DMS114 treated with DMSO at 0.1 percent for 48 hours (cell line): ENCODE data around the gene PARN.

Experiments used
- DNase-seq: peaks from one replicate; lab custom pipeline; 2025; ENCODE audit not compliant: unreplicated experiment; lab: John Stamatoyannopoulos, UW

Gene PARN

DNA sequence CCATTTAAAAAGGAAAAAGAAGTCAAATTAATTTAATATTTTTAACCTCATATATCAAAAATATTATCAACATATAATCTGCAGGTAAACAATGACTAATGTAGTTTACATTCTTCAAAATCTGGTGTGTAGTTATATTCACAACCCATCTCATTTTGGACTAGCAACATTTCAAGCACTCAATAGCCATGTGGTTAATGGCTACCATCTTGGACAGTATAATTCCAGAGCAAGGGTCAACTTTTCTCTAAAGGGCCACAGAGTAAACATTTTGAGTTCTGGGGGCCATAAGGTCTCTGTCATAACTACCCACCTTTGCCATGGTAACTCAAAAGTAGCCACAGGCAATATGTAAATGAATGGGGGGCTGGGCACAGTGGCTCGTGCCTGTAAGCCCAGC lies 153.9 kb downstream of the PARN start:
- DNase-seq: no peak

GRCh38 chr16:14475370-14476139 lies 154.5 kb downstream of the PARN start:
- no peak for DNase-seq

DNA sequence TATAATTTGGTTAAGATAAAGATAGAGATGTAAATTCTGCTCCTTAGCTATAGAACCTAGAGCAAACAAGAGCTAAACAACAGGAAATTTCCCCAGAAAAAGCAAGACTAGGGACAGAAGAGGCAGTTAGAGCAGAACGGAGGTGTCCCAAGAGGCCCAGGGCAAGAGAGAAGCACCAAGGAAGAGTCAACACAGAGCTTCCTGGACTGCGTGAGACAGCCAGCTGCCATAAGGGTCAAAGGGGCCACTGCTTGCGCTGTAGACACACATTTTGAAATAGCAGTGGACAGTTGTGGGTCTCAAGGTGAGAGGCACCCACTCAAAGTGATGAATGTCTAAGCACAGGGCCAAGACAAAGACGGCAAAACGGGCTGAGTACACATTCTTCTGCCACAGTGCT lies 156.6 kb downstream of the PARN start:
- DNase-seq: no peak

GRCh38 chr16:14472357-14472756 lies 157.7 kb downstream of the PARN start:
- DNase-seq: no peak

DNA sequence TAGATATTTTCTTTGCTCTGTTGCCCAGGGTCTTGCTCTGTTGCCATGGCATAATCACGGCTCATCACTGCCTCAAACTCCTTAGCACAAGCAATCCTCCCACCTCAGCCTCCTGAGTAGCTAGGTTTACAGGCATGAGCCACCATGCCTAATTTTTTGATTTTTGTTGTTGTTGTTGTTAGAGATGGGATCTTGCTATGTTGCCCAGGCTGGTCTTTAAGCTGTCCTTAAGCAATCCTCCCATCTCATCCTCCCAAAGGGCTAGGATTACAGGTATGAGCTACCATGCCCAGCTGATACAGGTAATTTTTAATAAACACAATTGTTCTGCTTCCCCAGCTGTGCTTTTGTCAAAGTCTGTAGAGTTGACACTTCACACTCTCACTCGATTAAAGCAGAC lies 159.3 kb downstream of the PARN start:
- no peak for DNase-seq

DNA sequence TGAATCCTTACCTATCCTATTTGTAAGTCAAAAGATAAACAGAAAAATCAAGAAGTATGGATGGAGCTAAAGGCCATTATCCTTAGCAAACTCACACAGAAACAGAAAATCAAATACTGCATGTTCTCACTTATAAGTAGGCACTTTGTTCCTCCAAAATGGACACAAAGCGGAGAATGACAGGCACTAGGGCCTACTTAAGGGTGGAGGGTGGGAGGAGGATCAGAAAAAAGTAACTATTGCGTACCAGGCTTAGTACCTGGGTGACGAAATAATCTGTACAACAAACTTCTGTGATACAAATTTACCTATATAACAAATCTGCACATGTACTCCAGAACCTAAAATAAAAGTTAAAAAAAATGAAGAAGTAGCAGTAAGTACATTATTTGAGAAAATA lies 164.3 kb downstream of the PARN start:
- no peak for DNase-seq

- DNase-seq: no peak
Measured at GRCh38 chr16:14464796-14465195, 165.3 kb downstream of the PARN start.

GRCh38 chr16:14464192-14464591 lies 165.9 kb downstream of the PARN start:
- no peak for DNase-seq

DNA sequence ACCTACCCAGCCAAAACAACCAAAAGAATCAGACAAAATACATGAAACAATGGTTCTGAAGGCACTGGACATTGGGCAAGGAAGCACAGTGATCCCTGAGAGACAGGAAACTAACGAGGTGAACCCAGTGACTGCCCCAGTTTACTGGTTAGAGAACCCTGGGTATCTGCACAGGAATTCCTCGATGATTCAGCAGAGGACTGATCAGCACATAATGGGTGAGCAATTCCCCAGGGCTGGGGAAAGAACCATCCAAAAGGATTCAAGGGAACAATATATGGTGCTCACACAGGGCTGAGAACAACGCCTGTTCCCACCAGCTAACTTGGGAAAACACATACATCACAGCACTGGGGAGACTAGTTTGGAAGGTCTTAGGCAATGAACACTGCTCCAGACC lies 167.2 kb downstream of the PARN start:
- no peak for DNase-seq

GRCh38 chr16:14460726-14461125 lies 169.3 kb downstream of the PARN start:
- no peak for DNase-seq

GRCh38 chr16:14458576-14458975 lies 171.5 kb downstream of the PARN start:
- DNase-seq: no peak

DNA sequence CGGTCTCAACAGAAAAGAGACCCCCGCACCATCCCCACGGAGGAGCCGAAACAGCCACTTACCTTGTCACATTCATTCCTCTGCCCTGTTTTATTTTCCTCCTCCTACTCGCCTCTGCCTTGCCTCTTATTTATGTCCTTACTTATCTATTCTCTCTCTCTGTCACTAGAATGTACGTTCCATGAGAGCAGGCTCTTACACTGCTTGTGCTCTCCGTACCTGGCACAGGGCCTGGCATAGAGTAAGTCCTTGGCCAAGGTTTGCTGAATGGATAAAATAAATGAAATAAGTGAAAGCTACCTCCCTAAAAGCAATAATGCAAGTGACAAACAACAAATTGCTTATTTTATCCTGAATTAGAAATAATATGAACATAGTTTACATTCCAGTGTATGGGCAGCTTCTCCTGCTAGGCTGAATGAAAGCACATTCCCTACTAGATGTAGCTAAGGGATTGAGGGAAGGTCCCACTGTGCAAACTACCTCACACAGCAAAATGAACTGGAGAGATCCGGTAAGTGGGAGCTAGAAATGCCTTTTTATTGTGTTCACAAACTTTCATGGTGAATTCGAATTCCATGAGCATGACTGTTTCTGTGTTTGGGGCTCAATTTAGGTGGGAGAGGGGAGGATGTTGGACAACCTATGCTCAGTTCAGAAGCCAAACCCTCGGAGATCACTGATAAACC lies 173.1 kb downstream of the PARN start:
- DNase-seq: no peak

DNA sequence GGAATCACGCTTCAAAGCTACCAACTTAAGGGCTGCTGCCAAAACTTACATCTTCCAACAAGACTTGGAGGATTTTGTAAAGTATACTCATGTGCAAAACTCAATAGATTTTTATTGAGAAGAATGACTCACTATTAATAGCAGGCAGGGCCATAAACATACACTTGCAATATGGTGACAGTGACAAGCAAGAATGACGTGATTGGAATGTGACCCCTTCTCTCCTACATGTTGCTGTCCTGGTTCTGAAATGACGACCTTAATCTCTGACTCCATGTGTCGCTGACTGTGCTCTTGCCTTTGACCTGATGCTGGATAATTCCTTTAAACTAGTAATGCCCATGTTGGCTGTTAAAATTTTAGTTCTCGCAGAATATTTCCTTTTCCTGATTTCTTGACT lies 174.5 kb downstream of the PARN start:
- no peak for DNase-seq

DNA sequence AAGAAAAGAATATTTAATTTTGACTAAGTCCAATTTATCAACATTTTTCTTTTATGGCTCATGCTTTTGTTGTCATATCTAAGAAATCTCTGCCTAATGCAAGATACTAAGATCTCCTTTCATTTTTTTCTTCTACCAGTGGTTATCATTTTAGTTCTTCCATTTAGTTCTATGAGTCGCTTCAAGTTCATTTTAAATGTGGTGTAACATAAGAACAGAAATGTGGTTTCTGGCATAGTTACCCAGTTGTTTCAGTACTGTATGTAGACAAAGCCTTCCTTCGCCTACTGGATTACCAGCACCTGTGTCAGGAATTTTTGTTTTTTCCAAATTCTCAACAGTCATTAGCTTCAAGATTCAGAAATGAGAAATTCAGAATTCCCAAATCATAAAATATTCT lies 175.7 kb downstream of the PARN start:
- no peak for DNase-seq

GRCh38 chr16:14452066-14452465 lies 178.0 kb downstream of the PARN start:
- no peak for DNase-seq

DNA sequence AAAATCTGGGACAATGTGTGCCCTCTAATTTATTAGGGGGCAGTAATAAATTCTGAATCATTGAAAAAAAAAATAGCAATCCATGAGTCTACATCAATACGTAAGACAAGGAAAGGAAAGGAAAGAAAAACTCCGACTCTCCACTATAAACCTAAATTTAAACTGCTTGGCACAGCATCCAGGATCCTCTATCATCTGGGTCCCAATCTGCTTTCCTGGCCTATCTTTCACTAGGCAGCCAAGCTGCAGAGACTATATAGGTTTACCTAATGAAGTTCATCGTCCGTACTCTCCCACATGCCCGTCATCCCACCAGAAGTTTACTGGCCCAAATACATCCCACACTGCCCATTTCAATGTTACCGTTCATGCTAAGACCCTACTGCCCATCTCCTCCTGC lies 179.2 kb downstream of the PARN start:
- DNase-seq: no peak

DNA sequence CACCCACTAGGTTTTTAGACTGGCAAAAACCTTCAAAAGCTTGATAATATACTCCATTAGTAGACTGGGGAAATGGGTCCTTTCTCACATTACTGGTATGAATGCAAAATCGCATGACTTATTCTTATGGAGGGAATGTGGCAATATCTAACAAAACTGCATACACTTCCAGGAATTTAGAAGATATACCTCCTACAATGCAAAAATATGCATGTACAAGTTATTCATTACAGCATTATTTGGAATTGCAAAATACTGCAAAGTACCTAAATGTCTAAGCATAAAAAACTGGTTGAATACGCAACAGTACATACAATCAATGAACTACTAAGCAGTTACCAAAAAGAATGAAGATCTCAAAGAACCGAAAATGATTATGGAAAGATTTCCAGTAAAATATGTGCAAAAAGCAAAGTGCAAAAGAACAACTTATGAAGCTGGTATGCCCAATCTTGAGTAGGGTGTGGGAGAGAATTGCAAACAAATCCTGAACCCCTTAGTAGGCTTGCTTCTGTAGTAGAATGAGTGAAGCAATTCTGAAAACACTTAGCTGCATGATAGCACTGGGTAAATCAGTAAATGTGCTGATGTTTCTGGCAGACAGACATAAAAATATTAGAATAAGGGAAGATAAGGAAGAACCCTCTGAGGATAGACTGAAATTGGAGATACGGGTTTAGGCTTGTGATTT lies 180.1 kb downstream of the PARN start:
- no peak for DNase-seq

GRCh38 chr16:14449334-14449733 lies 180.7 kb downstream of the PARN start:
- no peak for DNase-seq

- no peak for DNase-seq
Measured at GRCh38 chr16:14448879-14449278, 181.2 kb downstream of the PARN start.

DNA sequence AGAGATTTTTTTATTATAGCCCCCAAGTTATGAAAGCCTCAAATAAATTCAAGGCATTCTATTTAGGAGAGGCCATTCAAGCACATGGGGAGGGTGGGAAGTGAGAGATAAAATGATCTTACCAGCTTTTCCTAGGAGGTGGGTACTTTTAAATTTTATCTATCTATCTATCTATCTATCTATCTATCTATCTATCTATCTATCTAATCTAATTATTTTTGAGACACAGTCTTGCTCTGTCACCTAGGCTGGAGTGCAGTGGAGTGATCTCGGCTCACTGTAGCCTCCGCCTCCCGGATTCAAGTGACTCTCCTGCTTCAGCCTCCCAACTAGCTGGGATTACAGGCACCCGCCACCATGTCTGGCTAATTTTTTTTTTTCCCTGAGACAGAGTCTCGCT lies 182.3 kb downstream of the PARN start:
- no peak for DNase-seq

- DNase-seq: no peak
Measured at GRCh38 chr16:14446796-14447195, 183.3 kb downstream of the PARN start.
